ENCODE data around the gene SIAH2.

SIAH2 gene

GRCh38 chr3:150746791-150747590, 16.0 kb downstream of the SIAH2 start:
- Histone ChIP-seq H3K27ac (ENCODE audit: low read depth, low read length) (no peak overlapping the region), H3K9ac (ENCODE audit: low read length) (no peak overlapping the region), H3K4me3 (ENCODE audit: low read depth in 1 of 2, low read length in 2 of 2) (no peak overlapping the region), H3K36me3 (ENCODE audit: insufficient read depth, low read length) (no peaks in the 10 kb centered on the region), H3K4me1 (ENCODE audit: insufficient read depth, low read length) (peaks cover 34% of the 10 kb centered on the region), H3K9me3 (ENCODE audit: low read length) (no peaks in the 10 kb centered on the region), H3K27me3 (ENCODE audit: control insufficient read depth in 1 of 2, insufficient read depth in 2 of 2, low read length in 2 of 2) (no peaks in the 10 kb centered on the region)

- no peaks in the 10 kb centered on the region for H3K36me3 ChIP-seq (ENCODE audit: insufficient read depth, low read length)
- no peaks in the 10 kb centered on the region for H3K27me3 ChIP-seq (ENCODE audit: control insufficient read depth in 1 of 2, insufficient read depth in 2 of 2, low read length in 2 of 2)
- H3K9ac ChIP-seq (ENCODE audit: low read length) = no peak overlapping the region
- H3K27ac ChIP-seq (ENCODE audit: low read depth, low read length) = no peak overlapping the region
- no peak overlapping the region for H3K4me3 ChIP-seq (ENCODE audit: low read depth in 1 of 2, low read length in 2 of 2)
- H3K9me3 ChIP-seq (ENCODE audit: low read length) = no peaks in the 10 kb centered on the region
- H3K4me1 ChIP-seq (ENCODE audit: insufficient read depth, low read length) = peaks cover 28% of the 10 kb centered on the region
Observed at GRCh38 chr3:150745832-150746231, 17.1 kb downstream of the SIAH2 start.

DNA sequence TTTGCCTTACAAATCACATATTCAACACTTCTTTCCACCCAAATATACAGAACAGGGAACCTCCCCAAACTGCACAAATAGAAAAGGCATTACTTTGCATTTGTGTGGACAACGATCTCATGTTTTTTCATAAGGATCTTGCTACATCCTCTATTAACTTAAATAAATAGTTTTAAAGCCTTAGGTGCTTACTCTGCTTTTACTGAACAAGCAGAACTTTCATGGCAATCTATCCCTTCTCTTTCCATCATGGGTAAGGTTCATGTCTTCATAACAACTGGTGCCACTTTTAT, 18.1 kb downstream of the SIAH2 start:
- Histone ChIP-seq H3K36me3 (ENCODE audit: insufficient read depth, low read length) (no peaks in the 10 kb centered on the region), H3K4me1 (ENCODE audit: insufficient read depth, low read length) (peaks cover 28% of the 10 kb centered on the region), H3K9ac (ENCODE audit: low read length) (no peak overlapping the region), H3K4me3 (ENCODE audit: low read depth in 1 of 2, low read length in 2 of 2) (no peak overlapping the region), H3K27ac (ENCODE audit: low read depth, low read length) (no peak overlapping the region), H3K9me3 (ENCODE audit: low read length) (no peaks in the 10 kb centered on the region), H3K27me3 (ENCODE audit: control insufficient read depth in 1 of 2, insufficient read depth in 2 of 2, low read length in 2 of 2) (no peaks in the 10 kb centered on the region)

DNA sequence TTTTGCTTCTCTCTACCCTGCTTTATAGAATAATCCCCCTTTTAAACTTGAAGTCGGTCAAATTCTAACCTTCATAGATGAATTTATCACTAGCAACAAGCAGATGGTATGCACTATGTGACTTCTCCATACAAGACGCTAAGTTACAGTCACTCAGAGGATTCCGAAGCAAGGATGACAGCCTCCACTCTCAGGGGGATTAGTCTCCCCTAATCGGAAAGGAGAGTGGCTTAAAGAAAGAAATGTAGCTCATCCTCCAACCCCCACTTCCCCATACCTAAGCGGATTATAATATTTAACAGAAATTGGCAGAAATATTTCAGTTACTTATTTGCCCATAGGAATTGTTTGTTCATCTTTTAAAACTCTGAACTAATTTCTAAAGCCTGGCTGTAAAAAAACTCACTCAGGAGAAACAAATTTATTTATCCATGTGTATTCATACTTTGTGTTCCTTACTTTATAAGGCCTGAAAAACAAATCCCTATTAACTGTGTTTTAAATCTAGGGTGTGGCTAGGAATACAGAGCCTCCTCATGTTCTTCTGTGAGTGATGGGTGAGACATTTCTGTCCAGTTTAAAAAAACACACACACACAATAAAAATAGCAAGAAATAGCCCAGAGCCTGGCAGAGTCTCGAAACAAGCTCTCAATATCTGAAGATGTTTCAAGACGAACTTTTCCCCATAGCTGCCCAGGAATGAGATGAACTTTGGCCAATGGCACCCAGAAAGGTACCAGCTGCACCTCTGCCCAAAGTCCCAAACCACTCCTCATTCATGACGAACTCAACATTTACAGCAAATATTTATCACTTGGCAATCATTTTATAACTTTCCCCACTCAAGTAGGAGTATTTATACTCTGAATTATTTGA, 18.7 kb downstream of the SIAH2 start:
- Histone ChIP-seq H3K4me1 (ENCODE audit: insufficient read depth, low read length) (peaks cover 28% of the 10 kb centered on the region), H3K9ac (ENCODE audit: low read length) (no peak overlapping the region), H3K27ac (ENCODE audit: low read depth, low read length) (no peak overlapping the region), H3K9me3 (ENCODE audit: low read length) (no peaks in the 10 kb centered on the region), H3K27me3 (ENCODE audit: control insufficient read depth in 1 of 2, insufficient read depth in 2 of 2, low read length in 2 of 2) (no peaks in the 10 kb centered on the region), H3K4me3 (ENCODE audit: low read depth in 1 of 2, low read length in 2 of 2) (no peak overlapping the region), H3K36me3 (ENCODE audit: insufficient read depth, low read length) (no peaks in the 10 kb centered on the region)

- no peak overlapping the region for H3K9ac ChIP-seq (ENCODE audit: low read length)
- H3K4me3 ChIP-seq (ENCODE audit: low read depth in 1 of 2, low read length in 2 of 2) = no peak overlapping the region
- H3K27me3 ChIP-seq (ENCODE audit: control insufficient read depth in 1 of 2, insufficient read depth in 2 of 2, low read length in 2 of 2) = no peaks in the 10 kb centered on the region
- no peak overlapping the region for H3K27ac ChIP-seq (ENCODE audit: low read depth, low read length)
- peaks cover 24% of the 10 kb centered on the region for H3K4me1 ChIP-seq (ENCODE audit: insufficient read depth, low read length)
- no peaks in the 10 kb centered on the region for H3K9me3 ChIP-seq (ENCODE audit: low read length)
- no peaks in the 10 kb centered on the region for H3K36me3 ChIP-seq (ENCODE audit: insufficient read depth, low read length)
Observed at GRCh38 chr3:150743508-150743907, 19.5 kb downstream of the SIAH2 start.

- Histone ChIP-seq H3K9me3 (ENCODE audit: low read length) (no peaks in the 10 kb centered on the region), H3K4me3 (ENCODE audit: low read depth in 1 of 2, low read length in 2 of 2) (no peak overlapping the region), H3K27me3 (ENCODE audit: control insufficient read depth in 1 of 2, insufficient read depth in 2 of 2, low read length in 2 of 2) (no peaks in the 10 kb centered on the region), H3K36me3 (ENCODE audit: insufficient read depth, low read length) (no peaks in the 10 kb centered on the region), H3K4me1 (ENCODE audit: insufficient read depth, low read length) (peaks cover 18% of the 10 kb centered on the region), H3K9ac (ENCODE audit: low read length) (no peak overlapping the region), H3K27ac (ENCODE audit: low read depth, low read length) (no peak overlapping the region)
Observed at GRCh38 chr3:150742679-150743078, 20.3 kb downstream of the SIAH2 start.

DNA sequence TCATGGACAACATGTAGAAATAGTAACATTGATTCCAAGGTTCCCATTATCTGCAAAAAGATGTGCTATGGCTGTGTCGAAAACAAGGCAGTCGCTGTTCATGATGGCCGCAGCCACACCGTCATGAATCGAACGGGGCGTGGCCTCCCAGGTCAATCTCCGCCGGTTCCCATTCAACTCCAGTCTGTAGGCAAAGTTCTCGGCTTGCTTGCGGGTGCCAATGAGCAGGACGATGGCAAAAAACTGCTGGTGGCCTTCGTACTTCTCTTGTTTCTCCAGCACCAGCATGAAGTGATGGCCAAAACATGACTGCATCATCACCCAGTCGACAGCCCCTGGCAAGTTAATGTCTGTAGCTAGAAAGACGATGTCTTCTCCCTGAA, 20.8 kb downstream of the SIAH2 start:
- Histone ChIP-seq H3K4me1 (ENCODE audit: insufficient read depth, low read length) (peaks cover 18% of the 10 kb centered on the region), H3K4me3 (ENCODE audit: low read depth in 1 of 2, low read length in 2 of 2) (no peak overlapping the region), H3K27ac (ENCODE audit: low read depth, low read length) (no peak overlapping the region)

GRCh38 chr3:150741497-150742140, 21.4 kb downstream of the SIAH2 start:
- Histone ChIP-seq H3K27me3 (ENCODE audit: control insufficient read depth in 1 of 2, insufficient read depth in 2 of 2, low read length in 2 of 2) (no peaks in the 10 kb centered on the region), H3K9ac (ENCODE audit: low read length) (no peak overlapping the region), H3K36me3 (ENCODE audit: insufficient read depth, low read length) (no peaks in the 10 kb centered on the region), H3K4me1 (ENCODE audit: insufficient read depth, low read length) (peaks cover 18% of the 10 kb centered on the region), H3K9me3 (ENCODE audit: low read length) (no peaks in the 10 kb centered on the region), H3K4me3 (ENCODE audit: low read depth in 1 of 2, low read length in 2 of 2) (no peak overlapping the region), H3K27ac (ENCODE audit: low read depth, low read length) (no peak overlapping the region)

More for the DNA sequence above, 20.8 kb downstream of the SIAH2 start:
- no peaks in the 10 kb centered on the region for H3K36me3 ChIP-seq (ENCODE audit: insufficient read depth, low read length)
- H3K9ac ChIP-seq (ENCODE audit: low read length) = no peak overlapping the region
- no peaks in the 10 kb centered on the region for H3K27me3 ChIP-seq (ENCODE audit: control insufficient read depth in 1 of 2, insufficient read depth in 2 of 2, low read length in 2 of 2)
- no peaks in the 10 kb centered on the region for H3K9me3 ChIP-seq (ENCODE audit: low read length)

DNA sequence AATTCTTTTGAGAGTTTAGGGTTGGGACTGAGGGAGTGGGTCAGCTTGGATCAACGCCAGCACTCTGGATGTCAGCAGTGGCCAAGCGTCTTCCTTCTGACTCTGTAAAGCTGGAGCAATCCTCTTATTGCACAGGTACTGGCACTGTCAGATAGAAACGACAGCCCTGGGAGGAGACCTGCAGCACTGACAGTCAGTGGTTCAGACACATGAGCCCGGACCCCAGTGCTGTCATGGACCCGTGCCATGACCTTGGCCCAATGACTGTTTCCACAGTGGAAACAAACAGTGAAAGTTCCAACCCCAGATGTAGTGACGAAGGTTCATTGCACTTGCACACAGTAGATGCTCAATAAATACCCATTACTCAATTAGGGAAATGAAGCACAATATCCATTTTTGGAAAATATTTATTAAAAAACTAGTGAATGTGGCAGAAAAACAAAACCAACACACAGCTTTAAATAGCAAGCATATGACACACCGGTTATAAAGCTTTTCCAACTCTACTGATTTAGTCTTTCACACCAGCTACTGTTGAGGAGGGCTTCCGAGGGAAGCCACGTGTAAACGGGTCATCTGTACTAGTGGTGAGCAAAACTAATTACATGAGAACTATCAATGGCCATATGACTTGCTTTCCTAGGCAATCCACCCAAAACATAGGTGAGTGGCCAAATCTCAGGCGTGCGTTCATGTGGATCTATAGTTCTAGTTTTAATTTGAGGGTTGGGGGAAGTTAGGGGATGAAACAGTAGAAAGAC, 22.1 kb downstream of the SIAH2 start:
- Histone ChIP-seq H3K9me3 (ENCODE audit: low read length) (no peaks in the 10 kb centered on the region), H3K27ac (ENCODE audit: low read depth, low read length) (no peak overlapping the region), H3K4me3 (ENCODE audit: low read depth in 1 of 2, low read length in 2 of 2) (no peak overlapping the region), H3K4me1 (ENCODE audit: insufficient read depth, low read length) (peaks cover 18% of the 10 kb centered on the region), H3K9ac (ENCODE audit: low read length) (no peak overlapping the region), H3K27me3 (ENCODE audit: control insufficient read depth in 1 of 2, insufficient read depth in 2 of 2, low read length in 2 of 2) (no peaks in the 10 kb centered on the region), H3K36me3 (ENCODE audit: insufficient read depth, low read length) (no peaks in the 10 kb centered on the region)

DNA sequence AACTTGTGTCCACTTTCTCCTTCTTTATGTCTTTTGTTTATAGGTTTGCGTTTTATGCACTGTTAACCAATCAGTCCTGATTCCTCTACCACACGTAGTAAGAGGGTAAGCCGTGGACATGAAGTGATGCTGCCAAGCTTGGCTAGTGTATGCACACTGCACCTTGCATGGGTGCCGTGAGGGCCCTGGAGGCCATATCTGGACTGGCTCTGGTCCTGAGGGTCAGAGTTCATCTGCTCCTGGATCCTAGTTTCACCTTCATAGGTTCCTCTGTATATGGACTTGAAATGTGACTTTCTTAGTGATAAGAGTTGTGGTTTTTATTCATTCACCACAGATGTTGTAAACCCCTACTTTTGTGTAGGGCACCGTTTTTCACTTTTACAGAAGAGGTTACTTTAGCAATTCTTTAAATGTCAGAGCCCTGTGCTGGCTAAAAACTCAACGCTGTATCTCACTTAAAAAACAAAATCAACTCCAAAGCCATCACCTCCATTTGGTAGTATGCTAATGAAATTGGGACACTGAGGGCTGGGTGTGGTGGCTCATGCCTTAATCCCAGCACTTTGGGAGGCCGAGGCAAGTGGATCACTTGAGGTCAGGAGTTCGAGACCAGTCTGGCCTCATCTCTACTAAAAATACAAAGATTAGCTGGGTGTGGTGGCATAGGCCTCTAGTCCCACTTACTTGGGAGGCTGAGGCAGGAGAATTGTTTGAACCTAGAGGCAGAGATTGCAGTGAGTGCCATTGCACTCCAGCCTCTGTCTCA, 22.9 kb downstream of the SIAH2 start:
- H3K9ac ChIP-seq (ENCODE audit: low read length) = no peak overlapping the region
- no peak overlapping the region for H3K4me3 ChIP-seq (ENCODE audit: low read depth in 1 of 2, low read length in 2 of 2)
- H3K9me3 ChIP-seq (ENCODE audit: low read length) = no peaks in the 10 kb centered on the region
- H3K4me1 ChIP-seq (ENCODE audit: insufficient read depth, low read length) = peaks cover 16% of the 10 kb centered on the region
- no peak overlapping the region for H3K27ac ChIP-seq (ENCODE audit: low read depth, low read length)
- no peaks in the 10 kb centered on the region for H3K36me3 ChIP-seq (ENCODE audit: insufficient read depth, low read length)
- H3K27me3 ChIP-seq (ENCODE audit: control insufficient read depth in 1 of 2, insufficient read depth in 2 of 2, low read length in 2 of 2) = no peaks in the 10 kb centered on the region
